ENCODE data around the gene S100A3. TPM values are rescaled to one million over a fixed set of nuclear protein-coding genes. Genes with fewer than 3 reads are reported as not detected.

Gene S100A3
- total RNA-seq, 4 donors from 2014 or later, result 0.69 to 6.0 (median 1.1) TPM; not detected in 1

DNA sequence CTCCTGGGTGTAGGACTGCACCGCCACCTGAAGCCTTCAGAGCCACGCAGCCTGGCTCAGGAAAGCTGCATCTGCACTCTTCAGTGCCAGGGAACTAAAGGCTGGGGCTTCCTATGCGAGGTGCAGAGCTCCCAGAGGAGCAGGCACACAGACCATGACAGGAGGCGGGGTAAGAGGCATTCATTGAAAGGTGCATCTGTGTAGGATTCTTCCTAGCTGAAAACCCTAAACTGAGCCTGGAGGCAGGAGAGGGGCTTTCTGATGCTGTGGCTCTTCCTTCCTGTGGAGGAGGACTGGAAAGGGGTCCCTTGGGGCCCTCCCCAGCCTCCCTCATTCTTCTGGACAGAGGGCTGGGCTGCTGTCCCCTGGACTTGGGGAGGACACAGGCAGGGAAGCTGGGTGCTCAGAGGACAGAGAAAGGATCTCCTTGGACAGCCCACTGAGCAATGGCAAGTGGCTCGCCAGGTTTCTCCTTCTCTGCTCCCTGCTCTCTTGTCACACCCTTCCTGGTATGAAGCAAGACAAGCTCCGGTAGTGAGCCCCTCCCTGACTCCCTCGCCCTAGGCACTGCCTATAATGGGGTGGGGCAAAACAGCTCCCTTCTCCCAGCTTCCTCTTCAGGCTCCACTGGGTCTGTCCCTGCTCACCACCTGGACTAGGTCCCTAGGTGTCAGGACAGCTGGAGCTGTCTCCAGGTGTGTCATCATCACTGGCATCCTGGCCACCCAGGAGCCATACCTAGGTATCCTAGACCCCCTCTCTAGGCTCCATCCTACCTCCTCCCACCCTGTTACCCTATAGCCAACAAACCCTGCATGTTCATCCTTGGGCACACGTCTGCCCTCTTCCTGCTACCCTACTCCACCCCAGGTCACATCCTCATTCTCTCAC is 33.3 kb downstream of the S100A3 start:
- peaks cover 0 to 12% (median 4%) of the 10 kb centered on the region in 3 donors for H3K4me1 ChIP-seq
- no peak overlapping the region for H3K27ac ChIP-seq
- TF ChIP-seq CTCF (IDR thresholded peaks at IDR 0.05) (no peak), POLR2AphosphoS5 (IDR thresholded peaks at IDR 0.05) (no peak), POLR2A (IDR thresholded peaks at IDR 0.05) (no peak), EP300 (IDR thresholded peaks at IDR 0.05) (no peak)
- no peaks in the 10 kb centered on the region for H3K36me3 ChIP-seq
- no peaks in the 10 kb centered on the region for H3K27me3 ChIP-seq
- ATAC-seq, result peak; percentile 58
- H3K4me3 ChIP-seq, result no peak overlapping the region
- 48 to 50% methylated on average over 1 to 4 of the region's 8 CpGs for WGBS, 2 donors (ENCODE audit: low coverage in 1 of 2)
- no peaks in the 10 kb centered on the region for H3K9me3 ChIP-seq

GRCh38 chr1:153513666-153514065 is 35.4 kb downstream of the S100A3 start:
- no peaks in the 10 kb centered on the region for H3K27me3 ChIP-seq
- ATAC-seq, result no peak

DNA sequence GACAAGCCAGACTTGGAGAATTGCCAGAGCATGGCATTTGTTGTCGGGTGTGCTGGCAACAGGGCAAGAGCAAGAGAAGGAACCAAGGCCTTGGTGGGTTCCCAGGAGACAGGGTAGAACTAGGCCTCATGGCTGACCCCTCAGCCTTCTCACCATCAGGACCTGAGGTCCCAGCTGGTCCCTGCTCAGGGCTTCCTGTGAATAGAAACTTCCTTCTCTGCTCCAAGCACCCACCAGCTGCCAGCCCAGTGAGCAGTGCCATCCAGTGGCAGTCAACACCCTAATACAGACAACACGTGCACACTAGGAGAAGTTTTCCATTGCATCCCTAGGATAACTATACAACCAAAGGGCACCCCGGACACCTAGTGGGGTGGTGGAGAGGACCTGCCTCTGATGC is 36.0 kb downstream of the S100A3 start:
- Histone ChIP-seq H3K27me3 (no peaks in the 10 kb centered on the region), H3K4me3 (no peak overlapping the region), H3K27ac (no peak overlapping the region), H3K9me3 (no peaks in the 10 kb centered on the region), H3K4me1 (peaks cover 0 to 18% (median 10%) of the 10 kb centered on the region in 3 donors), H3K36me3 (no peaks in the 10 kb centered on the region)
- no peak for ATAC-seq
- TF ChIP-seq CTCF (IDR thresholded peaks at IDR 0.05), result no peak
- no peak for TF ChIP-seq POLR2AphosphoS5 (IDR thresholded peaks at IDR 0.05)
- no peak for TF ChIP-seq EP300 (IDR thresholded peaks at IDR 0.05)
- no peak for TF ChIP-seq POLR2A (IDR thresholded peaks at IDR 0.05)
- 50% methylated on average over 1 of the region's 3 CpGs; no CpG with 5 or more reads in 1 of the 2 donors for WGBS, 2 donors (ENCODE audit: low coverage in 1 of 2)

More at GRCh38 chr1:153513666-153514065, 35.4 kb downstream of the S100A3 start:
- H3K9me3 ChIP-seq, result no peaks in the 10 kb centered on the region
- H3K4me3 ChIP-seq, result no peak overlapping the region
- H3K27ac ChIP-seq, result no peak overlapping the region
- WGBS, 2 donors (ENCODE audit: low coverage in 1 of 2), result 92 to 97% methylated on average over 4 to 6 of the region's 7 CpGs
- TF ChIP-seq CTCF (IDR thresholded peaks at IDR 0.05) (no peak), POLR2A (IDR thresholded peaks at IDR 0.05) (no peak), EP300 (IDR thresholded peaks at IDR 0.05) (no peak), POLR2AphosphoS5 (IDR thresholded peaks at IDR 0.05) (no peak)
- peaks cover 0 to 16% (median 10%) of the 10 kb centered on the region in 3 donors for H3K4me1 ChIP-seq
- no peaks in the 10 kb centered on the region for H3K36me3 ChIP-seq

DNA sequence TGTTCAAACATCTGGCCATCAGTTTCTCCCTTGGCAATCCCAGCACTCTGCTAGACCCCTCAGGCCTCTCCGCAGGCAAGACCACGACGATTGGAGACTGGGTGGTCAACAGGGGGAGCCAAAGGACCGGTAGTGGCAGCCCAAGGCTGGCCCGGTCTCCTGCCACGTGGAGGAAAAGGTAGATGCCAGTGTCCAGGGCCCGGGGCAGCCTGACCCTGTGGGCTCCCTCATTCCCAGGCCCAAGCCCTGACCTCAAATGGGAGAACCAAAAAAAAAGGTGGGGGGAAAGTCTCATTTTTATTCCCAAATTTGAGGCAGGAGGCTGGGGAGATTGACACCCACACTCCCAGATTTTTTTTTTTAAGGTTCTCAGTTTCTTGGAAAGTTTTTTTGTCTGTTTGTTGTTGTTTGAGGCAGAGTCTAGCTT is 38.1 kb downstream of the S100A3 start:
- Histone ChIP-seq H3K4me1 (peaks cover 3 to 39% (median 18%) of the 10 kb centered on the region in 3 donors), H3K36me3 (no peaks in the 10 kb centered on the region), H3K27ac (peak overlapping the region in 1 of 4 donors; percentile 36), H3K4me3 (no peak overlapping the region), H3K9me3 (no peaks in the 10 kb centered on the region), H3K27me3 (no peaks in the 10 kb centered on the region)
- TF ChIP-seq EP300 (IDR thresholded peaks at IDR 0.05) (no peak), POLR2AphosphoS5 (IDR thresholded peaks at IDR 0.05) (peak; percentile 39), CTCF (IDR thresholded peaks at IDR 0.05) (peak; percentile 87 to 95 (median 88))
- 0% methylated on average over 3 of the region's 7 CpGs; no CpG with 5 or more reads in 1 of the 2 donors for WGBS, 2 donors (ENCODE audit: low coverage in 1 of 2)
- peak; percentile 63 for ATAC-seq

Data from gastroesophageal sphincter (tissue), 4 donors.